Lower lobe of right lung (tissue), 2 donors: ENCODE measurements around the gene NPM1. TPM values are rescaled to one million over a fixed set of nuclear protein-coding genes. Genes with fewer than 3 reads are reported as not detected.

Experiments
- ATAC-seq, 2 donors: fragments of 200-7000 bp; cut with Tn5 transposase; one replicate each; pipeline ENCODE4 v1.9.1; 2020 to 2022; ENCODE audit warnings: mild to moderate bottlenecking in 2 of 2, moderate library complexity in 2 of 2
- DNase-seq: peaks from one replicate; pipeline ENCODE4 v3.0.0-alpha.2; 2020
- H3K27ac ChIP-seq: fragments of 200-600 bp; one replicate; pipeline ENCODE4 v1.8.0; 2022
- H3K27me3 ChIP-seq: fragments of 200-600 bp; one replicate; pipeline ENCODE4 v1.8.0; 2022; ENCODE audit warnings: low read depth
- H3K36me3 ChIP-seq: fragments of 200-600 bp; one replicate; pipeline ENCODE4 v1.8.0; 2022; ENCODE audit warnings: mild to moderate bottlenecking
- H3K4me1 ChIP-seq: fragments of 200-600 bp; one replicate; pipeline ENCODE4 v1.8.0; 2022
- H3K4me3 ChIP-seq: fragments of 200-600 bp; one replicate; pipeline ENCODE4 v1.8.0; 2022; ENCODE audit warnings: mild to moderate bottlenecking
- H3K9me3 ChIP-seq: fragments of 200-600 bp; one replicate; pipeline ENCODE4 v1.8.0; 2022
- intact Hi-C: fragments of 100-400 bp; cut with DNase I; formaldehyde crosslinking; loops from one replicate; pipeline ENCODE4 v1.11.0; 2022
- total RNA-seq: library from RNA; stranded (reverse); fragmentation: NEBNext Ultra II Directional; extraction: Animal tissue kit (Norgen Biotek cat#: 25700); gene quantifications from one replicate; pipeline ENCODE4 v1.2.1, GENCODE V29; 2021
- TF ChIP-seq, protein P1 (sequence below): fragments of 200-600 bp; IDR thresholded peaks from one replicate; pipeline ENCODE4 v1.8.0; 2022; ENCODE audit warnings: antibody characterized with exemption, mild to moderate bottlenecking
- donor health status: DM: no; HTN: yes; CAD: no; lungs with severe emphysema.

The NPM1 gene
- total RNA-seq, 1 donor from 2014 or later: 684 TPM

DNA sequence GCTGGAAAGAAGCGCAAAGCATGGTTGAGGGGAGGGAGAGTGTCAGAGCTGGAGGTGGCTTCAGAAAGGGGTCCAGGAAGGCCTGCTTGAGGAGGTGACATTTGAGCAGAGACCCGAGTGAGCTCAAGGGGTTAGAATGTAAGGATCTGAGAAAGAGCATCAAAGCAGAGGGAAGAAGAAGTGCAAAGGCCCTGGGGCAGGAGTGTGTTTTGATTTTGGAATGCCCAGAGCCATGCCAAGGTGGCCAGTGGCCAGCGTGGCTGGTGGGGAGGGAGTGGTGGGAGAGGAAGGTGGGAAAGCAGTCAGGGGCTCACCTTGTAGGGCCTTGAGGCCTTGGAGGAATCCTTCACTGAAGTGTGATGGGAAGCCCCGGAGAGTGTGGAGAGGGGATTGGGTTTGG lies 47.2 kb downstream of the NPM1 start:
- Histone ChIP-seq H3K4me1 (no peaks in the 10 kb centered on the region), H3K27ac (no peak overlapping the region), H3K36me3 (no peaks in the 10 kb centered on the region), H3K9me3 (no peaks in the 10 kb centered on the region), H3K27me3 (no peaks in the 10 kb centered on the region), H3K4me3 (no peak overlapping the region)
- TF ChIP-seq, protein P1, sequence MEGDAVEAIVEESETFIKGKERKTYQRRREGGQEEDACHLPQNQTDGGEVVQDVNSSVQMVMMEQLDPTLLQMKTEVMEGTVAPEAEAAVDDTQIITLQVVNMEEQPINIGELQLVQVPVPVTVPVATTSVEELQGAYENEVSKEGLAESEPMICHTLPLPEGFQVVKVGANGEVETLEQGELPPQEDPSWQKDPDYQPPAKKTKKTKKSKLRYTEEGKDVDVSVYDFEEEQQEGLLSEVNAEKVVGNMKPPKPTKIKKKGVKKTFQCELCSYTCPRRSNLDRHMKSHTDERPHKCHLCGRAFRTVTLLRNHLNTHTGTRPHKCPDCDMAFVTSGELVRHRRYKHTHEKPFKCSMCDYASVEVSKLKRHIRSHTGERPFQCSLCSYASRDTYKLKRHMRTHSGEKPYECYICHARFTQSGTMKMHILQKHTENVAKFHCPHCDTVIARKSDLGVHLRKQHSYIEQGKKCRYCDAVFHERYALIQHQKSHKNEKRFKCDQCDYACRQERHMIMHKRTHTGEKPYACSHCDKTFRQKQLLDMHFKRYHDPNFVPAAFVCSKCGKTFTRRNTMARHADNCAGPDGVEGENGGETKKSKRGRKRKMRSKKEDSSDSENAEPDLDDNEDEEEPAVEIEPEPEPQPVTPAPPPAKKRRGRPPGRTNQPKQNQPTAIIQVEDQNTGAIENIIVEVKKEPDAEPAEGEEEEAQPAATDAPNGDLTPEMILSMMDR: no peak
- intact Hi-C loops: no loop called here
- ATAC-seq (no peak), DNase-seq (no peak)

DNA sequence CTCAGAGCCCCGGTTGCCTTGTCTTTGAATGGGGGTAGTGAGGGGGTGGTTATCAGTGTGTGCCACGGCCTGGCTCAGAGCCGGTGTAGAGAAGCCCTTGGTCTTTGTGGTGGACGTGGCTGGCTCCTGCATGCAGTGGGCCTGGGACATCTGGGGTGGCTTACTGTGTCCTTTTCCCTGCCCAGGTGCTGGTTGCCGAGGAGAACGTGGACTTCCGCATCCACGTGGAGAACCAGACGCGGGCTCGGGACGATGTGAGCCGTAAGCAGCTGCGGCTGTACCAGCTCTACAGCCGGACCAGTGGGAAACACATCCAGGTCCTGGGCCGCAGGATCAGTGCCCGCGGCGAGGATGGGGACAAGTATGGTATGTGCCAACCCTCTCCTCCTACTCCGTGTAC lies 48.3 kb downstream of the NPM1 start:
- no peaks in the 10 kb centered on the region for H3K9me3 ChIP-seq
- DNase-seq: peak; percentile 32
- TF ChIP-seq, protein P1: no peak
- ATAC-seq: no peak
- H3K27me3 ChIP-seq: no peaks in the 10 kb centered on the region
- no peaks in the 10 kb centered on the region for H3K36me3 ChIP-seq
- no peak overlapping the region for H3K4me3 ChIP-seq
- H3K4me1 ChIP-seq: no peaks in the 10 kb centered on the region
- intact Hi-C loops: no loop called here
- no peak overlapping the region for H3K27ac ChIP-seq

- H3K27ac ChIP-seq: no peak overlapping the region
- H3K9me3 ChIP-seq: no peaks in the 10 kb centered on the region
- DNase-seq (peak; percentile 46), ATAC-seq (peak; percentile 47 to 84)
- intact Hi-C loops: no loop called here
- no peak overlapping the region for H3K4me3 ChIP-seq
- H3K4me1 ChIP-seq: no peaks in the 10 kb centered on the region
- no peaks in the 10 kb centered on the region for H3K36me3 ChIP-seq
- no peaks in the 10 kb centered on the region for H3K27me3 ChIP-seq
- TF ChIP-seq, protein P1: no peak
These were observed 49.2 kb downstream of the NPM1 start for GRCh38 chr5:171436804-171437285.

DNA sequence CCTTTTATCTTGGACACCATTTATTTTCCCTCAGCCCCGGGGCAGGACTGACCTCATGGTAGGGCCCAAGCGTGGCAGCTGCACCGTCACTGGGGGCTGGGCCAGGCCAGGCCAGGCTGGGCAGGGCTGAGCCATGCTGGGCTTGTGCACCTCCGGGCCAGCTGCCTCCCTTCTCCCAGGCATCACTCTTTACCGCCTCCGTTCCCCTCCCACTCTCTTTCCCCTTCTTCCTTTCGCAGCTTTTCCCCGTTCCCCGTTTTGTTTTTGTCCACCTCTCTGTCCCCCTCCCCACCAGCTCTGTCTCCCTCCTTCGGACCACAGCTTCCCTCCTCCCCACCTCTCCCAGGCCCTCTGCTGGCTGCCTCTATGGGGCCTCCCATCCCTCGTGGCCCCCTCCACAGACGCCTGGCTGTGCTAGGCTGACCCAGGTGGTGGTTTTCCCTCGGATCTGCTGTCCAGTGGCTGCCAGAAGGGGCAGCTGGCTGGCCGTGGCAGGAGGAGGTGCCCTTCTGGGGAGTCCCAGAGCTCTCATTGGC lies 49.7 kb downstream of the NPM1 start:
- Histone ChIP-seq H3K4me1 (no peaks in the 10 kb centered on the region), H3K27me3 (no peaks in the 10 kb centered on the region), H3K9me3 (no peaks in the 10 kb centered on the region), H3K4me3 (no peak overlapping the region), H3K27ac (no peak overlapping the region), H3K36me3 (no peaks in the 10 kb centered on the region)
- DNase-seq (peak; percentile 37), ATAC-seq (peak; percentile 13 to 64)
- intact Hi-C loops: no loop called here
- TF ChIP-seq, protein P1: no peak

DNA sequence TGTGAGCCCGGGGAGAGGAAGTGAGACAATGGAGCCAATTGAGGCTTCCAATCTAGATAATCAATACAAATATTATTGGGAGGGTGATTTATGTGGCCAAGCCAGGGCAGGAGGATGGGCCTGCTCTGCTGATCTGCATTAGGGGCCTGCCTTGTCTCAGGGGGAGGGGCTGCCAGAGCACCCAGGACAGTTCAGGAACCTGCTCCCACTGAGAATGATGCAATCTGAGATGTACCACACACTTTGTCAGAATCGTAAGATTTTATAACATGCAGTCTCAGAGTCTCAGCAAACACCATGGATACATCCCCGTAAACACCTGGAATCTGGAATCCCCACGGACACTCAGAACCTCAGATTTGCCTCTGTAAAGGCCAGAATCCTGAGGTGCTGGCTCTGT lies 51.1 kb downstream of the NPM1 start:
- Histone ChIP-seq H3K27ac (no peak overlapping the region), H3K4me3 (no peak overlapping the region), H3K4me1 (no peaks in the 10 kb centered on the region), H3K36me3 (no peaks in the 10 kb centered on the region), H3K9me3 (no peaks in the 10 kb centered on the region), H3K27me3 (no peaks in the 10 kb centered on the region)
- ATAC-seq: no peak
- intact Hi-C loops: no loop called here
- TF ChIP-seq, protein P1: no peak
- no peak for DNase-seq
